GM12891 (cell line): ENCODE results near the gene SMTNL2.

Experiments
- DNase-seq: peaks from one replicate; pipeline ENCODE4 v3.0.0; 2011; ENCODE audit warnings: low spot score; ENCODE audit not compliant: insufficient read length
- FAIRE-seq: peaks from 2 replicates; lab custom pipeline; 2011; peaks lifted over from hg19 to GRCh38; lab: Jason Lieb, UNC
- PAX5 ChIP-seq: IDR thresholded peaks from 2 replicates; pipeline ENCODE4 v1.6.1; 2011; ENCODE audit warnings: low read length, moderate library complexity, mild to moderate bottlenecking; ENCODE audit not compliant: insufficient read depth, severe bottlenecking
- POLR2A ChIP-seq: IDR thresholded peaks from 2 replicates; pipeline ENCODE4 v1.6.1; 2011; ENCODE audit warnings: low read depth, low read length, control low read depth
- POLR2AphosphoS5 ChIP-seq: IDR thresholded peaks from 2 replicates; pipeline ENCODE4 v1.6.1; 2011; ENCODE audit warnings: low read depth, low read length, control low read depth
- POU2F2 ChIP-seq: IDR thresholded peaks from 2 replicates; pipeline ENCODE4 v1.6.1; 2011; ENCODE audit warnings: low read depth, mild to moderate bottlenecking, control low read depth, low read length, moderate library complexity
- SPI1 ChIP-seq: IDR thresholded peaks from 2 replicates; pipeline ENCODE4 v1.6.1; 2011; ENCODE audit warnings: low read depth, low read length, control low read depth
- TAF1 ChIP-seq: IDR thresholded peaks from 2 replicates; pipeline ENCODE4 v1.6.1; 2011; ENCODE audit warnings: low read depth, low read length, control low read depth

SMTNL2 gene

DNA sequence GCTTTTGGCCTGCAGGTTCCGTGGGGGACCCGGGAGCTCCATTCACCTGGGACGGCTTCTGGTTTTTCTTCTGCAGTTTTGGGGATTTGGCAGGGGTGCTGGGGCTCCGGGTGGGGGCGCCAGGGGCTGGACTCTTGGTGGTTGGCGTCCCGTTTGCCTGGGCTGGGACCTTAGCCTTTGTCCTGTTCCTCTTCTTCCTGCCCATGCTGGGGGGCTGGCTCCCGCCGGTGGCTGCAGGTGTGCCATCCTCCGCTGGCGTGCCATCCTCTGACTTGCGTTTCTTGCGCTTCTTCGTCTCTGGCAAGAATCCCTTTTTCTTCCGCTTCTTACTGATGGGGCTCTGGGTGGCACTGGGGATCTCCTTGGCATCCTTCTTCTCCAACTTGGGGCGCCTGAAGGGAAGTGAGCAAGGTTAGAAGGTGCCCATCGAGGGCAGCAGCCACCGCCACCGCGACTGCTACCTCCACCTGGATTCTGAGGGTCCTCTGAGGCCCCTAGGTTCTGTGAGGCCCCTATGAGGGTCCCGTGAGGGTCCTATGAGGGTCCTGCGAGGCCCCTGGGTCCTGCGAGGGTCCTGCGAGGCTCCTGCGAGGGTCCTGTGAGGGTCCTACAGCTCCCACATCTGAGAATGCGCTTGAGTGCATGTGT lies 44.6 kb upstream of the SMTNL2 start:
- TF ChIP-seq TAF1 (no peak), POU2F2 (no peak), POLR2A (no peak), SPI1 (no peak), POLR2AphosphoS5 (no peak), PAX5 (no peak)
- DNase-seq, result no peak
- FAIRE-seq, result no peak

- no peak for FAIRE-seq
- TF ChIP-seq POLR2A, result no peak
- TF ChIP-seq POLR2AphosphoS5, result no peak
- TF ChIP-seq SPI1, result no peak
- TF ChIP-seq PAX5, result no peak
- no peak for TF ChIP-seq POU2F2
- TF ChIP-seq TAF1, result no peak
These were observed 44.1 kb upstream of the SMTNL2 start for GRCh38 chr17:4540224-4540651.

DNA sequence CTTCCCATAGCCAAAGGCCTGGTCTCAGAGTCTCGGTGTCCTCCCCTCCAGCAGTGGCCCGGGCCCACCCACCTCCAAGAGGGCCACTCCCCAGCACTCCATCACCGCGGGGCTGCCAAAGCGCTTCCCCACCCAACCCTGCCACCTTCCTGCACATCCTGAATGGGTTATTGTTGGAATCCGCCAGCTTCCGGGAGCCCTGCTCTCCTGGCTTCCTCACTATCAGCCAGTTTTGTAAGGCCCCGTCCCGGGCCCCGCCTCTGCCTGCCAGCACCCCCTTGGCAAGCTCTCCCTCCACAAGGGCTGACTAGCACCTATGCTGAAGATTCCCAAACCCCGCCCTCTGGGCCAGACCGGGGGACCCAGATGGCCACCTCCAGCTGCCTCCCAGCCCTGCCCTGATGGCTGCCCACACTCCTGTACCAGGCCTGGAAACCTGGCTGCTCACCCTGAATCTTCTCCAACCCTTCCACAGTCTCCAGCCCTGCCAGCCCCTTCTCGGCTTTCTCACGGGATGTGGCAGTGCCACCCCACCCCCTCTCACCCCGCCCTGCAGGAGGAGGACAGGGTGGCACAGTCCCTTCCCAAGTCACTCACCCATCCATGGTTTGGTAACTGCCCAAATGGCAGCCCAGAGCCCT lies 43.5 kb upstream of the SMTNL2 start:
- no peak for FAIRE-seq
- DNase-seq, result no peak
- TF ChIP-seq POU2F2 (no peak), TAF1 (no peak), PAX5 (no peak), POLR2AphosphoS5 (no peak), POLR2A (no peak), SPI1 (no peak)

More at GRCh38 chr17:4540224-4540651, 44.1 kb upstream of the SMTNL2 start:
- no peak for DNase-seq

DNA sequence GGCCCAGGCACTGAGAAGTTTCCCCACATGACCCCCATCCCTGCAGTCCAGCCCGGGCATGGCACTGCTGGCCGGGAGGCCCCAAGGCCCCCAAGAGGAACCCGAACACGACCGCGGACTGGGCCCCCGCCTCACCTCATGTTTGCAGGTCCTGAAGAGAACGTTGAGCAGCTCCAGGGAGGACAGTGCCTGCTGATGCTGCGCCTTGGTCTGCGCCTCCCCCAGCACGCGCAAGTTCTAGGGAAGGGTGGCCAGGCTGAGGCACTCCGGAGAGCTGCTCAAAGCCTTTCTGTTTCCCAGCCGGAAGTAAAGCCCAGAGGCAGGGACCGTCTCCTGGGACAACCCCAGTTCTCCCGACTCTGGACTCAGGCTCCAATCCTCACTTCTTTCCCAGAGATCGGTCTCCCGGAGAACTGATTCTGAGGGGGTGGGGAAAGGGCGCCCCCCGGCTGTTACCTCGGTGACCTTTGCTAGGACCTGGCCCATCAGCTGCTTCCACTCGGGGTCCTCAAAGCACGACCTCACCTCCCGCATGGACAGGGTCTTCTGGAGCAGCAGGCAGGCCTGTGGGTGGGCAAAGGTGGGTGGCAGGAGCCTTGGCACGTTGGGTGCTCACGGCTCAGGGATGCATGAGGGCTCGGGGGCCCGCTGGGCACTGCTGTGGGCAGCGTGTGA lies 42.9 kb upstream of the SMTNL2 start:
- FAIRE-seq (no peak), DNase-seq (no peak)
- TF ChIP-seq POU2F2 (no peak), TAF1 (no peak), POLR2A (no peak), POLR2AphosphoS5 (no peak), PAX5 (no peak), SPI1 (no peak)

GRCh38 chr17:4542003-4542725 lies 42.2 kb upstream of the SMTNL2 start:
- DNase-seq (no peak), FAIRE-seq (no peak)
- TF ChIP-seq POU2F2 (no peak), POLR2A (no peak)

GRCh38 chr17:4542726-4543191 lies 41.6 kb upstream of the SMTNL2 start:
- DNase-seq (no peak), FAIRE-seq (no peak)
- TF ChIP-seq SPI1 (no peak), POLR2AphosphoS5 (no peak), TAF1 (no peak), POLR2A (no peak), PAX5 (no peak), POU2F2 (no peak)

DNA sequence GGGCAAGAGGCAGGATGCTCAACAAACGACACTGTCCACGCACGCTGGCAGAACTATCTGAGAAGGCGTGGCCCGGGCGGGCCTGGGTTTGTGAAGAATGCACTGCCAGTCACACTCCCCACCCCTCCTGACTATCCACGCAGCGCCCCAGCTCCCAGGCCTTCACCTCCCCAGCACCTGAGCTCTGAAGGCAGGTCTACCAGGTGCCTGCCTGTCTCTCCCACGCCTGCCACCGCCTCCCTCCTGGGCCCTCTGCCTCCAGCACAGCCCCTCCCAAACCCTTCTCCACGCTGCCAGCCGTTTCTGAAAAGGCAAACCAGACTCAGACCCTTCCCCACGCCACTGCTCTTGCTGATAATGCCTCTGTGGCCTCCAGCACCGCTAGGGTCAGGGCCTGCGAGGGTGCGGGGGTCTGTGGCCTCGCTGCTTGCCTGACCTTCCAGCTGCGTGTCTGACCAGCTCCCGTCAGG lies 40.7 kb upstream of the SMTNL2 start:
- FAIRE-seq, result no peak
- TF ChIP-seq PAX5 (no peak), POLR2AphosphoS5 (no peak), POLR2A (no peak), TAF1 (no peak), POU2F2 (no peak), SPI1 (no peak)
- DNase-seq, result no peak

DNA sequence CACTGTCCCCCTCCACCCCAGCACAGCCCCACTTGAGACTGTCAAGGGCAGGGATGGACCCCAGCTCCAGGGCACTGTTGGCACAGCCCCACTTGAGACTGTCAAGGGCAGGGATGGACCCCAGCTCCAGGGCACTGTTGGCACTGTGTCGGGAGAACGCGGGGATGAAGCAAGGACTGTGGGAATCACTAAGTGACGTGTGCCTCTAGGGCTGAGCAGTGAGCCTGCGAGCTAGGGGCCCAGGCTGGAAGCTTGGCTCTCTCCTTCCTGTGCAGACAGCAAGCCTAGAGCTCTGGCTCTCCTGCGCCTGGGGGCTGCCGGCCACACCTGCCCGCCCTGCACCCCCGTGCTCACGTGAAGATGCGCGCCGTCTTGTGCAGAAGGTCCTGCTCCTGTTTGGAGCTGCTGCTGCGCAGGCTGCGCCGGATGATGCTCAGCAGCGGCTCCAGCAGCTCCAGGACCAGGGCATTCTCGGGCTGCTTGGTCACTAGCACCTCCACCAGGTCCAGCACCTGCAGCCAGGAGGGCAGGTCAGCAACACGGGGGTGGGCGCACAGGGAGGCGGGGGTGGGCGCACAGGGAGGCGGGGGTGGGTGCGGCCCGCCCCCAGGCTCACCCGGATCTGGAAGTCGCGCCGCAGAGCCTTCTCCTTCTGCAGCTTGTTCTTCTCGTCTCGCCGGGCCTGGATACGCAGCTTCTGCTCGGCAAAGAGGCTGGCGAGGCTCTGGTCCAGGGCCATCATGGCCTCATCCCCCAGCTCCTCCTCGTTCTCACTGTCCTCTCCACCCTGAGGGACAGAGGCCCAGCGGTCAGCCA lies 40.0 kb upstream of the SMTNL2 start:
- no peak for FAIRE-seq
- no peak for TF ChIP-seq POLR2AphosphoS5
- TF ChIP-seq PAX5, result no peak
- no peak for TF ChIP-seq POU2F2
- TF ChIP-seq TAF1, result no peak
- TF ChIP-seq SPI1, result no peak
- TF ChIP-seq POLR2A, result no peak
- DNase-seq, result no peak

DNA sequence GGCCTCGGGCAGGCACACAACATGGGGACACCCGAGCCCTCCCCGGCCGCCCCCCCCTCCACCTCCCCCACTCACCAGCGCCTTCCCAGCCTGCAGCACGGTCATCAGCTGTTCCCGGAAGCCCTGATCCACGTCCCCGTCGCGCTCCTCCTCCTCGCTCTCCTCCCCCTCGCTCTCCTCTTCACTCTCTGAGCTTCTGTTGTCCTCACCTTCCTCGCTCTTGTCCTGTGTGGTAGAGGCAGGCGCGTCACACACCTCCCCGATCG lies 39.4 kb upstream of the SMTNL2 start:
- TF ChIP-seq TAF1, result no peak
- TF ChIP-seq SPI1, result no peak
- TF ChIP-seq PAX5, result no peak
- no peak for TF ChIP-seq POLR2A
- TF ChIP-seq POU2F2, result no peak
- TF ChIP-seq POLR2AphosphoS5, result no peak
- FAIRE-seq (no peak), DNase-seq (no peak)
